Endothelial cell of umbilical vein (primary cell): ENCODE data around the gene FCGBP.

ENCODE experiments used
- CTCF ChIP-seq, 2 donors: IDR thresholded peaks; 1 replicate in 1 of 2; 2 replicates in 1 of 2; pipeline ENCODE4 v1.5.1; 2011; ENCODE audit warnings: low read length in 2 of 2, mild to moderate bottlenecking in 2 of 2, moderate library complexity in 2 of 2, control low read depth in 1 of 2, inconsistent platforms in 1 of 2, low read depth in 1 of 2; ENCODE audit not compliant: insufficient read depth in 1 of 2; ENCODE audit errors: extremely low read depth in 1 of 2
- EZH2 ChIP-seq: IDR thresholded peaks from 2 replicates; pipeline ENCODE4 v1.6.1; 2012; ENCODE audit warnings: borderline replicate concordance, low read depth, mild to moderate bottlenecking, moderate library complexity, low read length, inconsistent platforms; ENCODE audit not compliant: severe bottlenecking
- JUN ChIP-seq: IDR thresholded peaks from 2 replicates; pipeline ENCODE4 v1.6.1; 2011; ENCODE audit warnings: borderline replicate concordance, low read depth; ENCODE audit not compliant: insufficient read length, insufficient read depth
- MYC ChIP-seq: IDR thresholded peaks from one replicate; pipeline ENCODE4 v1.6.1; 2011; ENCODE audit warnings: mild to moderate bottlenecking, low read depth, low read length
- POLR2A ChIP-seq: IDR thresholded peaks from 2 replicates; pipeline ENCODE4 v1.6.1; 2012; ENCODE audit warnings: low read depth, mild to moderate bottlenecking, control low read depth, low read length
- POLR2AphosphoS5 ChIP-seq: IDR thresholded peaks from 2 replicates; pipeline ENCODE4 v1.6.1; 2012; ENCODE audit warnings: low read depth, mild to moderate bottlenecking, control low read depth, low read length, moderate library complexity; ENCODE audit not compliant: insufficient read depth

- TF ChIP-seq POLR2A (no peak), MYC (no peak), CTCF (IDR thresholded peaks at IDR 0.05; ENCODE audit: extremely low read depth in 1 of 2, insufficient read depth in 1 of 2, low read depth in 1 of 2, low read length in 2 of 2) (no peak), POLR2AphosphoS5 (no peak), JUN (no peak), EZH2 (no peak)
Observed at GRCh38 chr19:39916236-39916635, 18.2 kb downstream of the FCGBP start.
